Endometrium (tissue), 2 donors: ENCODE results near the gene ZYX.
"Not testable (repeated sequence)": the region's sequence is repeated elsewhere in the genome, so short reads cannot be mapped to it uniquely, and the experiment has no call there.

Experiments
- FAIRE-seq: peaks from 2 replicates; lab custom pipeline; 2012; peaks lifted over from hg19 to GRCh38; lab: Jason Lieb, UNC
- donor health status: control.
- donor health status: control.

ZYX gene

GRCh38 chr7:143397710-143398530 is 16.8 kb downstream of the ZYX start:
- no peak for FAIRE-seq

DNA sequence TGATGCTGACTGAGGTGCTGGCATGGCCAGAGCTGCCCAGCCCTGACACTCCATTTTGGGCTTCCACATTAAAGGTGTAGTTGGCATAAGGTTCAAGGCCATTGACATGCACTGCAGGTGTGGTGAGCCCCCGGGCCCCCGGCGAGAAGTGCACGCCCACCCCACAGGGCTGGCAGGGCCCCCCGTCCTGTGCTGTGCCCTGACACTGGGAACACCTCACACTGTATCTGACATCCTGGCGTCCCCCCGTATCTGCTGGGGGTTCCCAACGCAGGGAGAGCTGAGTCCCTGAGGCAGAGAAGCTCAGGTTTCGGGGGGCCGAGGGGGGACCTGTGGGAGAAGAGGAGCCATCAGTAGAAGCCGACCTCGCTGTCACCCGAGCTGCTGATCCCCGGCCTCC is 17.5 kb downstream of the ZYX start:
- no peak for FAIRE-seq

- FAIRE-seq, result no peak
These were observed 18.0 kb downstream of the ZYX start for GRCh38 chr7:143399151-143399550.

DNA sequence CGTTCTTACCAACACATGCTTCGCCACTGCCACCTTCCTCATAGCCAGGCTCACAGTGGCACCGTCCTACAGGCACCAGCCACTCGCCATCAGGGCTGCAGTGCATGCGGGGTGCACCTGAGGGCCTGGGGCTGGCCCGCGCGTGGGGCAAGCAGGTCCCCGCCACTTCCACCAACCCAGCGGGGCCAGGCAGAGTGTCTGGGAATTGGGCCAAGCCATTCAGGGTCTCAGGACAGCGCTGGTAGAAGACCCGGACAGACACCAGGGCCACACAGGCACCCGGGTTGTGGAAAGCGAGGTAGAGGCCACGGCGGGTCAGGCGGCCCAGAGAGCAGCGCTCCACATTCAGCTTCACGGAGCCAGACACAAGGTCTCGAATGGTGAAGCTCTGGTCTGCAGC is 18.5 kb downstream of the ZYX start:
- FAIRE-seq, result no peak

- no peak for FAIRE-seq
These were observed 20.1 kb downstream of the ZYX start for GRCh38 chr7:143401265-143401664.

- not testable (repeated sequence) for FAIRE-seq
These were observed 21.1 kb downstream of the ZYX start for GRCh38 chr7:143402233-143402632.

GRCh38 chr7:143405173-143406001 is 24.2 kb downstream of the ZYX start:
- FAIRE-seq, result no peak

DNA sequence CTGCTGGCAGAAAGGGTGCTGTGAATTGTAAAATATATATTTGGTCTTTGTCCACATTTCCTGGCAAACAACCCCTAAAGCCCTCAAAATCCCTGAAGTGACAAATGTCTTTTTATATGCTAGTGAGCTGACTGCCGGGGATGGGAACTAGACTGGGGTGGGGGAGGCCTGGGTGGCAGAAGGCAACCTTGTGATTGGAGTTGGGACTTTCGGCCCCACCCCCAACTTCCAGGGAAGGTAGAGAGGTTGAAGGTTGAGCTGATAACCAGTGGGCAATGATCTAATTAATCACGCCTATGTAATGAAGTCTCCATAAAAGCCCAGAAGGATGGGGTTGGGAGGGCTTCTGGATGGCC is 24.8 kb downstream of the ZYX start:
- FAIRE-seq, result no peak

- FAIRE-seq, result no peak
These were observed 26.4 kb downstream of the ZYX start for GRCh38 chr7:143407287-143408251.

GRCh38 chr7:143408252-143408685 is 27.1 kb downstream of the ZYX start:
- no peak for FAIRE-seq

DNA sequence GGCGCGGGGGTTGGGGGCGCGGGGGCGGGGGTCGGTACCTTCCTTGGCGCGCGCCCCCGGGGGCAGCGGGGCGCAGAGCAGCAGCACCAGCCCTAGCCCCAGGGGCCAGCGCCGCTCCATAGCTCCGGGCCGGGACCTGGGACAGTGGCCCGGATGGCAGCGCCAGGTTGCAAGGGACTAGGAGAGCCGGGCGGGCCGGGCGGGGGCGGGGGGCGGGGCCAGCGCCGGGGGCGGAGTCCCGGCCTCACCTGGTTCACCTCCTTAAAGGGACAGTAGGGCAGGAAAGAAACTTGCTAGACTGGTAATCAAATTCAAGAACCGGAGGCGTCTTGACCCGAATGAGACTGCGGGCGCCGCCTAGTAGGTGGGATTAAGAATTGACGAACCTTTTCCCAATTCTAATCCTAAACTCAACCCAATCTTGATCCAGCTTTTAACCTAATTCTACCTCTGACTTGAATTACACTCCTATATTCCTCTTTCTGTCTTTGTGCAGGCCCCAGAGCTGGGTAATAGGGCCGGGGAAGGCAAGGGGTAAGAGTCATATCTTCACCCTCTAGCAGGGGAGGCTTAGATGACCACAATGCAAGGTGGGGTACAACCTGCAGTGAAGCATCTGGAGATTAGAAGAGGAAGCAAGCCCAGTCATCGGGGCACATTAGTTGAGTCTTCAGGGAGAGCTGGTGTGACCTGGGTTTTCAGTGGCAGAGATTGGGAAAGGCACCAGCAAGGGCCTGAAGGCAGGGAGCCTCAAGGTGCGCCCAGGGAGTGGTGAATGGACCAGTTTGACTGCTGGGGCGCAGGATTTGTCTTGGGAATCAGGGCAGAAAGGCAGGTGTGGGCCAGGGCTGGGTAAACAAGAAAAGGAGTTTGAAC is 27.8 kb downstream of the ZYX start, which contains the start of gene EPHA1:
EPHA1 (minus strand) TSS at position 171 of the 876 bp plus-strand sequence; CDS start at position 120, 51 bp downstream.
- no peak for FAIRE-seq

GRCh38 chr7:143410521-143411004 is 29.4 kb downstream of the ZYX start:
- no peak for FAIRE-seq

DNA sequence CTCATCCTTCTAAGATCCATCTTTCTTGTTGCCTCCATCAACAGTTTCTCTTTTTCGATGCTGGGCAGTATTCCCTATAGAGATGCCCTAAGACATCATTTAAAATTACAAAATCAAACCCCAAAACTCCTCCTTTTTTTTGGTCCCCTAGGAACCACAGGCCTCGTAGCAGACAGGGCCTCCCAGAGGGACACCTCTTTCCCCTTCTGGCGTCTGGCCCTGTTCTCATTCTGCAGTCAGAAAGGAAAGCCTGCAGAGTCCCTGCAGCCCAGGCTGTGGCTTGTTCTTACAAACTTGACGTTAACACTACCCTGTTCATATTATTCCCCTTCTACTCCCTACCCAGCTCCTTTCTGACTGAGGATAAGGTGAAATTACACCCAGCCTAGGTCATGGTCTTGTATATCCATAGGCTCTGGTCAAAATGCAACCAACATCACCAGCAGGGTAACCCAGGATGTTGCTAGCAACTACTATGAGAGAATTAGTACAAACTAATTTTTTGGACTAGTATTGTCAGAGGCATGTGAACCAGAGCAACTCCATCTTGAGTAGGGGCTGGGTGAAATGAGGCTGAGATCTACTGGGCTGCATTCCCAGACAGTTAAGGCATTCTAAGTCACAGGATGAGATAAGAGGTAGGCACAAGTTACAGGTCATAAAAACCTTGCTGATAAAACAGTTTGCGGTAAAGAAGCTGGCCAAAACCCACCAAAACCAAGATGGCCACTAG is 31.0 kb downstream of the ZYX start:
- no peak for FAIRE-seq

- FAIRE-seq, result no peak
These were observed 32.0 kb downstream of the ZYX start for GRCh38 chr7:143413123-143413522.

DNA sequence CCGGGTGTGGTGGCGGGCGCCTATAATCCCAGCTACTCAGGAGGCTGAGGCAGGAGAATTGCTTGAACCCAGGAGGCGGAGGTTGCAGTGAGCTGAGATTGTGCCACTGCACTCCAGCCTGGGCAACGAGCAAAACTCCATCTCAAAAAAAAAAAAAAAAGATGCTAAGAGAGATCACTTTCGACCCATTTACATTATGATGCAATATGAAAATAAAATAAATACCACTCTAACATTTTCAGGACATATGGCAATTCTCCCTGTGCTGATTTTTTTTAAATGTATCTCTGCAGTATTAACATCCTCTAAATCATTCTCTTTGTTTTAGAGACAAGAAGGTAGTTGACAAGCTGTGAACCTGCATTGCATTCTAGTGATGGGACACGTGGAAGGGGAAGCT is 34.1 kb downstream of the ZYX start:
- FAIRE-seq, result not testable (repeated sequence)

DNA sequence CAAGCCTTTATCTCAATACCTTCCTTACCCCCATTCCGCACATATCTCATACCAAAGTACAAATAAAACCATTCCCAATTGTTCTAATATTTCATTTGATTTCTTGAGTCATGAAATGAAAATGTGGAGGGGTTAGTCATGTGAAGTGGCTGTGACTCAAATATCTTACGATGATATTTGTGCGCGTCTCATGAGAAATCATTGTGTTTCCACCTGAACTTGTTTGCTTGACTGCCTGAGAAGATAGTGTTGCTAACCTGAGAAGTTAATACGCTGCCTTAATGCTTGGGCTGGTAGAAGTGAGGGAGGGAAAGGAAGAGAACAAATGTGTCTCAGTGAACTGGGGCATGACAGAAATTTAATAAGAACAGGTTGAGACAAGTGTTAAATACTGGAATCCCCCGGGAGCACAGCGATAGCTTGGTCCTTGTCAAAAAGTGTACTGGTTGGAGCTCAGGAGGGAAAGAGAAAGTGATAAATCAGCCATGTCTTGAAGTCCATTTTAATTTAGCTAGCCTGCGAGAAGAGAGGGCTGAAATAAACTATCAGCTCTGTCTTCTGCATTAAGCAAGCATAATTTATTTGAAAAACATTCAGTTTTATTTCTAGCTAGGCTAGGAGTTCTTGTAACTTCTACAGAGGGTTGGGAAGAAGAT is 34.7 kb downstream of the ZYX start:
- FAIRE-seq, result no peak

- peak; percentile 91 for FAIRE-seq
These were observed 35.5 kb downstream of the ZYX start for GRCh38 chr7:143416565-143417149.

DNA sequence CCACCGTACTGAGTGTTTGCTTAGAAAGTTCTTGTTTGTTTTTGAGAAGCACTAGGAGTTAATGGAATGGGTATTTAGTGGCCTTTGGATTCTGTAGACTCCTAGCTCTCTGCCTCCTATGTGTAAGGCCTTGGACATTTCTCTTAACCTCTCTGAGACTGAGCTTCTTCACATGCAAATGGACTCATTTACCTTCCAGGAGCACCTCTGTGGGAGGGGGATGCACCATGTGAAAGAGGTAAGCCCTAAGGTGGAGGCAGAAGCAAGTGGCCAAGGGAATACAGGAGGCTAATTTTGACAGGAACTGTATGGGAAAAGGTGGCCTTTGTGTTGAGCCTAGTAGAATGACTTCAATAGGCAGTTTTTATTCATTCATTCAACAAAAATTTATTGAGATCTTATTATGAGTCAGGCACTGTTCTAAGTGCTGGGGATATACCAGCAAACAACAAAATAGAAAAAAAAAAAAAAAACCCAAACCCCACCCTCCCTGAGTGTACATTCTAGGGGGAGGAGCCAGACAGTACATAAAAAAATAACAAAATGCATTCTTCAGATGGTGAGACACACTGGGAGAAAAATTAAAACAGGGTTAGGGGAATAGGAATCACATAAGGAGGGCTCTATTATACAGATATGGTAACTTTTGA is 36.7 kb downstream of the ZYX start:
- FAIRE-seq, result no peak
